Fibroblast of pulmonary artery (primary cell): ENCODE results near the gene RASIP1.

ENCODE experiments used
- DNase-seq: peaks from one replicate; pipeline ENCODE4 v3.0.0-alpha.2; 2010; ENCODE audit warnings: low read depth
- H3K4me3 ChIP-seq: replicated peaks from 2 replicates; pipeline ENCODE4 v1.5.1; 2011; ENCODE audit warnings: low read depth, mild to moderate bottlenecking, control low read depth, low read length, moderate library complexity
- CTCF ChIP-seq: IDR thresholded peaks from 2 replicates; pipeline ENCODE4 v1.5.1; 2011; ENCODE audit warnings: mild to moderate bottlenecking, control low read depth, low read length, inconsistent platforms; ENCODE audit errors: missing control alignments

RASIP1 gene

DNA sequence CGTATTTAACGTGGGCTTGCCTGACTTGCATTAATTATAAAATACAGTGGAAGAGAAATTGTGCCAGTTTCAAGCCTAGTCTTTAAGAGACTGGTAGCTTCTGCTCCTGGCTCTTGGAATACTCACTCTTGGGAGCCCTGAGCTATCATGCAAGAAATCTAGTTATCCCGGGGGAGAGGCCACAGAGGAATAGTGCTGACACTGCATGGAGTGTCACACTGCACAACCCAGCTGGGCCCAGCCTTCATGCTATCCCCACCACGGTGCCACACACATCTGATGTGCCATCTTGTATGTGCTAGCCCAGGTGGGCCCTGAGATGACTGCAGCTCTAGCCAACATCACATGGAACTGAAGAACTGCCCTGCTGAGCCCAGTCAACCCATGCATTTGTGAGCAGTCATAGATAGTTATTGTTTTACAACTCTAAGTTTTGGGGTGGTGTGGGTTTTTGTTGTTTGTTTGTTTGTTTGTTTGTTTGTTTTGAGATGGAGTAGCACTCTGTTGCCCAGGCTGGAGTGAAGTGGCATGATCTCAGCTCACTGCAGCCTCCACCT lies 29.2 kb downstream of the RASIP1 start:
- no peak for TF ChIP-seq CTCF
- H3K4me3 ChIP-seq: no peak overlapping the region
- DNase-seq: no peak

- no peak for DNase-seq
- TF ChIP-seq CTCF: no peak
- H3K4me3 ChIP-seq: no peak overlapping the region
These were observed 31.9 kb downstream of the RASIP1 start for GRCh38 chr19:48708471-48708870.

- no peak for DNase-seq
- H3K4me3 ChIP-seq: no peak overlapping the region
- no peak for TF ChIP-seq CTCF
These were observed 35.0 kb downstream of the RASIP1 start for GRCh38 chr19:48705431-48705830.

DNA sequence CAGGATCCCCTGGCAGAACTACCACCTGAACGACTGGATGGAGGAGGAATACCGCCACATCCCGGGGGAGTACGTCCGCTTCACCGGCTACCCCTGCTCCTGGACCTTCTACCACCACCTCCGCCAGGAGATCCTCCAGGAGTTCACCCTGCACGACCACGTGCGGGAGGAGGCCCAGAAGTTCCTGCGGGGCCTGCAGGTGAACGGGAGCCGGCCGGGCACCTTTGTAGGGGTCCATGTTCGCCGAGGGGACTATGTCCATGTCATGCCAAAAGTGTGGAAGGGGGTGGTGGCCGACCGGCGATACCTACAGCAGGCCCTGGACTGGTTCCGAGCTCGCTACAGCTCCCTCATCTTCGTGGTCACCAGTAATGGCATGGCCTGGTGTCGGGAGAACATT lies 37.1 kb downstream of the RASIP1 start:
- no peak for TF ChIP-seq CTCF
- no peak for DNase-seq
- no peak overlapping the region for H3K4me3 ChIP-seq

DNA sequence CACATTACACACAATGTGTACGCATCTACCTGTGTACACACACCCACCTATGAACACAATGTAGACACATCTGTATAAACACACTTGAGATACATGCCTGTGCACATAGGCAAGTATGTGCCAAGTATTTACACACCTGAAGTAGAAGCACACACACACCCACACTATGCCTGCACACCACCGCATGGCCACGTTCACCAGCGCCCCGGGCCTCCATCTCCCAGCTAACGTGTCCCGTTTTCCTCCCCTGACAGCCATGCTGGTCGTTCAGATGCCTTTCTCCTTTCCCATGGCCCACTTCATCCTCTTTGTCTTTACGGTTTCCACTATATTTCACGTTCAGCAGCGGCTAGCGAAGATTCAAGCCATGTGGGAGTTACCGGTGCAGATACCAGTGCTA lies 37.7 kb downstream of the RASIP1 start:
- no peak for TF ChIP-seq CTCF
- DNase-seq: no peak
- H3K4me3 ChIP-seq: no peak overlapping the region

GRCh38 chr19:48698046-48698445 lies 42.4 kb downstream of the RASIP1 start:
- H3K4me3 ChIP-seq: no peak overlapping the region
- DNase-seq: peak; percentile 79
- TF ChIP-seq CTCF: no peak

- DNase-seq: no peak
- TF ChIP-seq CTCF: no peak
- H3K4me3 ChIP-seq: peak overlapping the region; percentile 5
These were observed 43.9 kb downstream of the RASIP1 start for GRCh38 chr19:48696353-48697010.
